HepG2 (cell line): Measurements from ENCODE around the gene PIGZ. TPM values are rescaled to one million over a fixed set of nuclear protein-coding genes. Genes with fewer than 3 reads are reported as not detected.

Source experiments
- BCL6 ChIP-seq: IDR thresholded peaks from 2 replicates; pipeline ENCODE4 v1.6.1; 2016; ENCODE audit warnings: missing genetic modification reagents, missing compliant biosample characterization
- CCDC6 ChIP-seq: sonication (generic); formaldehyde crosslinking; IDR thresholded peaks from 2 replicates; pipeline ENCODE4 v1.8.1; 2022; ENCODE audit warnings: mild to moderate bottlenecking, missing genetic modification reagents, moderate library complexity
- GATAD1 ChIP-seq: IDR thresholded peaks from 2 replicates; pipeline ENCODE4 v1.6.1; 2016; ENCODE audit warnings: missing genetic modification reagents, missing compliant biosample characterization
- HDAC1 ChIP-seq: sonication (generic); formaldehyde crosslinking; IDR thresholded peaks from 2 replicates; pipeline ENCODE4 v1.5.1; 2020; ENCODE audit warnings: mild to moderate bottlenecking, missing genetic modification reagents
- JUN ChIP-seq: sonication (generic); formaldehyde crosslinking; IDR thresholded peaks from 2 replicates; pipeline ENCODE4 v1.4.0; 2020; ENCODE audit warnings: mild to moderate bottlenecking, missing genetic modification reagents
- MTA3 ChIP-seq: sonication (generic); formaldehyde crosslinking; IDR thresholded peaks from 2 replicates; pipeline ENCODE4 v1.4.0; 2020; ENCODE audit warnings: missing genetic modification reagents
- MXD4 ChIP-seq: IDR thresholded peaks from 2 replicates; pipeline ENCODE4 v1.6.1; 2016; ENCODE audit warnings: mild to moderate bottlenecking, missing biosample characterization, missing genetic modification reagents
- MYC ChIP-seq: sonication (generic); formaldehyde crosslinking; IDR thresholded peaks from 2 replicates; pipeline ENCODE4 v1.9.0; 2021; ENCODE audit warnings: missing genetic modification reagents, borderline replicate concordance
- MYNN ChIP-seq: sonication (generic); formaldehyde crosslinking; IDR thresholded peaks from 2 replicates; pipeline ENCODE4 v1.4.0; 2020; ENCODE audit warnings: mild to moderate bottlenecking, low read depth, missing genetic modification reagents
- NCOA5 ChIP-seq: sonication (generic); formaldehyde crosslinking; IDR thresholded peaks from 2 replicates; pipeline ENCODE4 v1.4.0; 2020; ENCODE audit warnings: missing genetic modification reagents
- PLRG1 ChIP-seq: fragments of 450-650 bp; conservative IDR thresholded peaks from 2 replicates; pipeline ENCODE4 v1.6.1; 2016
- RBM39 ChIP-seq: fragments of 200-400 bp; formaldehyde crosslinking; IDR thresholded peaks from one replicate; pipeline ENCODE4 v1.6.1; 2018; ENCODE audit warnings: antibody characterized with exemption, mild to moderate bottlenecking, low read depth, low read length; ENCODE audit not compliant: poor library complexity, severe bottlenecking
- RFXAP ChIP-seq: sonication (generic); formaldehyde crosslinking; IDR thresholded peaks from 2 replicates; pipeline ENCODE4 v1.4.0; 2020; ENCODE audit warnings: missing genetic modification reagents, borderline replicate concordance
- SNAI1 ChIP-seq: sonication (generic); formaldehyde crosslinking; IDR thresholded peaks from 2 replicates; pipeline ENCODE4 v1.5.0; 2020; ENCODE audit warnings: mild to moderate bottlenecking, missing genetic modification reagents, borderline replicate concordance
- ZFP36L1 ChIP-seq: sonication (generic); formaldehyde crosslinking; IDR thresholded peaks from 2 replicates; pipeline ENCODE4 v1.8.0; 2022; ENCODE audit warnings: mild to moderate bottlenecking, missing genetic modification reagents, moderate library complexity
- ZFP37 ChIP-seq: sonication (generic); formaldehyde crosslinking; IDR thresholded peaks from 2 replicates; pipeline ENCODE4 v1.4.0; 2020; ENCODE audit warnings: missing genetic modification reagents, borderline replicate concordance
- ZNF263 ChIP-seq: sonication (generic); formaldehyde crosslinking; IDR thresholded peaks from 2 replicates; pipeline ENCODE4 v1.4.0; 2020; ENCODE audit warnings: missing genetic modification reagents
- polyA plus RNA-seq, 8 experiments: library from polyadenylated mRNA; depleted of rRNA in 3 of 8; stranded (reverse) in 7 of 8; unstranded in 1 of 8; fragments of >200 nt; fragmentation: Illumina TruSeq in 4 of 8; extraction: Trizol in 4 of 8; gene quantifications; 2 replicates each; pipeline versions ENCODE4 v1.2.1 to v1.2.3, GENCODE V29; 2011 to 2016; ENCODE audit warnings: low read depth in 4 of 8, missing spikeins in 1 of 8, mixed read lengths in 1 of 8; ENCODE audit not compliant: insufficient read depth in 1 of 8
- total RNA-seq, 5 experiments: library from RNA; depleted of rRNA; stranded (reverse); fragments of >200 nt; fragmentation: Illumina TruSeq; extraction: Trizol; gene quantifications; 2 replicates each; pipeline ENCODE4 v1.2.3, GENCODE V29; 2016; ENCODE audit warnings: low read depth in 1 of 5
- TF ChIP-seq, protein P1 (sequence below): sonication (generic); formaldehyde crosslinking; IDR thresholded peaks from 2 replicates; pipeline ENCODE4 v1.5.0; 2020; ENCODE audit warnings: missing genetic modification reagents
- TF ChIP-seq, protein P2 (sequence below): sonication (generic); formaldehyde crosslinking; conservative IDR thresholded peaks from 2 replicates; pipeline ENCODE4 v1.4.0; 2020; ENCODE audit warnings: missing genetic modification reagents
- TF ChIP-seq, protein P3 (sequence below): sonication (generic); formaldehyde crosslinking; IDR thresholded peaks from 2 replicates; pipeline ENCODE4 v1.5.1; 2020; ENCODE audit warnings: mild to moderate bottlenecking, missing genetic modification reagents, borderline replicate concordance

PIGZ gene
- total and polyA plus RNA-seq, 2 of the 13 experiments (the other 11 are each of a cell fraction or from before 2014, with no cell fraction given), result 4.7 to 60.5 TPM

DNA sequence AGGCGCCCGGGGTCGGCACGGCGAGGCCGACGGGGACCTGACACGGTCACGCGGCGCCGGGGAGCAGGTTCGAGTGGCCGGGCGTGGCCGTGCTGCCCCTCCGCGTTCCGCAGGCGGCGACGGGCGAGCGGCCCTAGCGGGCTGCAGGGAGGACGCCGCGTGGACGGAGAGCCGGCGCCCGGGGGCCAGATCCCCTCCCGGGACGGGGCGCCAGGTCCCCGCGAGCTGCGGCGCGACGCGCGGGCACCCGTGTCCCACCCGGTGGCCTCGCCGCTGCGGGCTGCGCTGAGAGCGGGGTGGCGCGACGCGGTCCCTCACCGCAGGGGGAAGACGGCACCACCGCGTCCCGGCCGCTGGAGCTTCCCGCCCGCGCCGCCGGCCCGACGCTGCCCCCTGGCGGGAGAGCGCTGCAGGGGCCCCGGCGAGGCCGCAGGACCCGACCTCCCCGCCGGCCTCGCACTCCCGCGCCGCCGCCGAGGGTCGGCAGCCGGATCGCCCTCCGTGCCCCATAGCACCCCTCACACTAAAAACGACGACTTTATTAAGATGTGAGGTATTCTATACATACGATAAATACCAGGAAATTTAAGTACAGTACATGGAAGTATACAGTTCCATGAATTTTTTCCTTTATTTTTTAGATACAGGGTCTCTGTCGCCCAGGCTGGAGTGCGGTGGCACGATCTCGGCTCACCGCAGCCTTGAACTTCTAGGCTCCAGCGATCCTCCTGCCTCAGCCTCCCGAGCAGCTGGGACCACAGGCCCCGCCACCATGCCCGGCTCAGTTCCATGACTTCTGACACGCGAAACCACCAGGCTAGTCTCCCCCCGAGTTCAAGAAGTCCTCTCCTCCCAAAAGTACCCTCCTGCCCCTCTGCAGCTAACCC lies 1.3 kb upstream of the PIGZ start (continued):
- TF ChIP-seq, protein P1, sequence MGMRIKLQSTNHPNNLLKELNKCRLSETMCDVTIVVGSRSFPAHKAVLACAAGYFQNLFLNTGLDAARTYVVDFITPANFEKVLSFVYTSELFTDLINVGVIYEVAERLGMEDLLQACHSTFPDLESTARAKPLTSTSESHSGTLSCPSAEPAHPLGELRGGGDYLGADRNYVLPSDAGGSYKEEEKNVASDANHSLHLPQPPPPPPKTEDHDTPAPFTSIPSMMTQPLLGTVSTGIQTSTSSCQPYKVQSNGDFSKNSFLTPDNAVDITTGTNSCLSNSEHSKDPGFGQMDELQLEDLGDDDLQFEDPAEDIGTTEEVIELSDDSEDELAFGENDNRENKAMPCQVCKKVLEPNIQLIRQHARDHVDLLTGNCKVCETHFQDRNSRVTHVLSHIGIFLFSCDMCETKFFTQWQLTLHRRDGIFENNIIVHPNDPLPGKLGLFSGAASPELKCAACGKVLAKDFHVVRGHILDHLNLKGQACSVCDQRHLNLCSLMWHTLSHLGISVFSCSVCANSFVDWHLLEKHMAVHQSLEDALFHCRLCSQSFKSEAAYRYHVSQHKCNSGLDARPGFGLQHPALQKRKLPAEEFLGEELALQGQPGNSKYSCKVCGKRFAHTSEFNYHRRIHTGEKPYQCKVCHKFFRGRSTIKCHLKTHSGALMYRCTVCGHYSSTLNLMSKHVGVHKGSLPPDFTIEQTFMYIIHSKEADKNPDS (CRISPR knock-in tag), result no peak
- no peak for TF ChIP-seq MTA3
- TF ChIP-seq JUN (CRISPR knock-in tag), result no peak
- TF ChIP-seq ZFP37 (CRISPR knock-in tag), result no peak
- TF ChIP-seq BCL6 (CRISPR knock-in tag), result no peak
- TF ChIP-seq, protein P2, sequence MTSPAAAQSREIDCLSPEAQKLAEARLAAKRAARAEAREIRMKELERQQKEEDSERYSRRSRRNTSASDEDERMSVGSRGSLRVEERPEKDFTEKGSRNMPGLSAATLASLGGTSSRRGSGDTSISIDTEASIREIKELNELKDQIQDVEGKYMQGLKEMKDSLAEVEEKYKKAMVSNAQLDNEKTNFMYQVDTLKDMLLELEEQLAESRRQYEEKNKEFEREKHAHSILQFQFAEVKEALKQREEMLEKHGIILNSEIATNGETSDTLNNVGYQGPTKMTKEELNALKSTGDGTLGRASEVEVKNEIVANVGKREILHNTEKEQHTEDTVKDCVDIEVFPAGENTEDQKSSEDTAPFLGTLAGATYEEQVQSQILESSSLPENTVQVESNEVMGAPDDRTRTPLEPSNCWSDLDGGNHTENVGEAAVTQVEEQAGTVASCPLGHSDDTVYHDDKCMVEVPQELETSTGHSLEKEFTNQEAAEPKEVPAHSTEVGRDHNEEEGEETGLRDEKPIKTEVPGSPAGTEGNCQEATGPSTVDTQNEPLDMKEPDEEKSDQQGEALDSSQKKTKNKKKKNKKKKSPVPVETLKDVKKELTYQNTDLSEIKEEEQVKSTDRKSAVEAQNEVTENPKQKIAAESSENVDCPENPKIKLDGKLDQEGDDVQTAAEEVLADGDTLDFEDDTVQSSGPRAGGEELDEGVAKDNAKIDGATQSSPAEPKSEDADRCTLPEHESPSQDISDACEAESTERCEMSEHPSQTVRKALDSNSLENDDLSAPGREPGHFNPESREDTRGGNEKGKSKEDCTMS (CRISPR knock-in tag), result no peak
- no peak for TF ChIP-seq PLRG1
- peak; percentile 39; the same call in 1 of the 2 replicates for TF ChIP-seq ZFP36L1
- peak; percentile 65; the same call in 1 of the 2 replicates for TF ChIP-seq ZNF263 (CRISPR knock-in tag)
- TF ChIP-seq MXD4, result no peak
- no peak for TF ChIP-seq SNAI1 (CRISPR knock-in tag)
- no peak for TF ChIP-seq NCOA5
- peak; percentile 36; the same call in 1 of the 2 replicates for TF ChIP-seq MYC
- no peak for TF ChIP-seq MYNN (CRISPR knock-in tag)
- peak; percentile 57; the same call in 1 of the 2 replicates for TF ChIP-seq RFXAP
- TF ChIP-seq CCDC6 (CRISPR knock-in tag), result peak; percentile 69; the same call in 1 of the 2 replicates
- no peak for TF ChIP-seq GATAD1 (CRISPR knock-in tag)
- TF ChIP-seq RBM39, result peak; percentile 43
- 0 out of 2 replicates have a peak, but pooled peaks have one; percentile 27 for TF ChIP-seq HDAC1 (CRISPR knock-in tag)
- TF ChIP-seq, protein P3, sequence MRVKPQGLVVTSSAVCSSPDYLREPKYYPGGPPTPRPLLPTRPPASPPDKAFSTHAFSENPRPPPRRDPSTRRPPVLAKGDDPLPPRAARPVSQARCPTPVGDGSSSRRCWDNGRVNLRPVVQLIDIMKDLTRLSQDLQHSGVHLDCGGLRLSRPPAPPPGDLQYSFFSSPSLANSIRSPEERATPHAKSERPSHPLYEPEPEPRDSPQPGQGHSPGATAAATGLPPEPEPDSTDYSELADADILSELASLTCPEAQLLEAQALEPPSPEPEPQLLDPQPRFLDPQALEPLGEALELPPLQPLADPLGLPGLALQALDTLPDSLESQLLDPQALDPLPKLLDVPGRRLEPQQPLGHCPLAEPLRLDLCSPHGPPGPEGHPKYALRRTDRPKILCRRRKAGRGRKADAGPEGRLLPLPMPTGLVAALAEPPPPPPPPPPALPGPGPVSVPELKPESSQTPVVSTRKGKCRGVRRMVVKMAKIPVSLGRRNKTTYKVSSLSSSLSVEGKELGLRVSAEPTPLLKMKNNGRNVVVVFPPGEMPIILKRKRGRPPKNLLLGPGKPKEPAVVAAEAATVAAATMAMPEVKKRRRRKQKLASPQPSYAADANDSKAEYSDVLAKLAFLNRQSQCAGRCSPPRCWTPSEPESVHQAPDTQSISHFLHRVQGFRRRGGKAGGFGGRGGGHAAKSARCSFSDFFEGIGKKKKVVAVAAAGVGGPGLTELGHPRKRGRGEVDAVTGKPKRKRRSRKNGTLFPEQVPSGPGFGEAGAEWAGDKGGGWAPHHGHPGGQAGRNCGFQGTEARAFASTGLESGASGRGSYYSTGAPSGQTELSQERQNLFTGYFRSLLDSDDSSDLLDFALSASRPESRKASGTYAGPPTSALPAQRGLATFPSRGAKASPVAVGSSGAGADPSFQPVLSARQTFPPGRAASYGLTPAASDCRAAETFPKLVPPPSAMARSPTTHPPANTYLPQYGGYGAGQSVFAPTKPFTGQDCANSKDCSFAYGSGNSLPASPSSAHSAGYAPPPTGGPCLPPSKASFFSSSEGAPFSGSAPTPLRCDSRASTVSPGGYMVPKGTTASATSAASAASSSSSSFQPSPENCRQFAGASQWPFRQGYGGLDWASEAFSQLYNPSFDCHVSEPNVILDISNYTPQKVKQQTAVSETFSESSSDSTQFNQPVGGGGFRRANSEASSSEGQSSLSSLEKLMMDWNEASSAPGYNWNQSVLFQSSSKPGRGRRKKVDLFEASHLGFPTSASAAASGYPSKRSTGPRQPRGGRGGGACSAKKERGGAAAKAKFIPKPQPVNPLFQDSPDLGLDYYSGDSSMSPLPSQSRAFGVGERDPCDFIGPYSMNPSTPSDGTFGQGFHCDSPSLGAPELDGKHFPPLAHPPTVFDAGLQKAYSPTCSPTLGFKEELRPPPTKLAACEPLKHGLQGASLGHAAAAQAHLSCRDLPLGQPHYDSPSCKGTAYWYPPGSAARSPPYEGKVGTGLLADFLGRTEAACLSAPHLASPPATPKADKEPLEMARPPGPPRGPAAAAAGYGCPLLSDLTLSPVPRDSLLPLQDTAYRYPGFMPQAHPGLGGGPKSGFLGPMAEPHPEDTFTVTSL (CRISPR knock-in tag), result no peak
